ENCODE measurements around the gene LRRC71.
A peak's percentile ranks its signal among the peaks of the same experiment; 100 is the strongest.

LRRC71 gene

DNA sequence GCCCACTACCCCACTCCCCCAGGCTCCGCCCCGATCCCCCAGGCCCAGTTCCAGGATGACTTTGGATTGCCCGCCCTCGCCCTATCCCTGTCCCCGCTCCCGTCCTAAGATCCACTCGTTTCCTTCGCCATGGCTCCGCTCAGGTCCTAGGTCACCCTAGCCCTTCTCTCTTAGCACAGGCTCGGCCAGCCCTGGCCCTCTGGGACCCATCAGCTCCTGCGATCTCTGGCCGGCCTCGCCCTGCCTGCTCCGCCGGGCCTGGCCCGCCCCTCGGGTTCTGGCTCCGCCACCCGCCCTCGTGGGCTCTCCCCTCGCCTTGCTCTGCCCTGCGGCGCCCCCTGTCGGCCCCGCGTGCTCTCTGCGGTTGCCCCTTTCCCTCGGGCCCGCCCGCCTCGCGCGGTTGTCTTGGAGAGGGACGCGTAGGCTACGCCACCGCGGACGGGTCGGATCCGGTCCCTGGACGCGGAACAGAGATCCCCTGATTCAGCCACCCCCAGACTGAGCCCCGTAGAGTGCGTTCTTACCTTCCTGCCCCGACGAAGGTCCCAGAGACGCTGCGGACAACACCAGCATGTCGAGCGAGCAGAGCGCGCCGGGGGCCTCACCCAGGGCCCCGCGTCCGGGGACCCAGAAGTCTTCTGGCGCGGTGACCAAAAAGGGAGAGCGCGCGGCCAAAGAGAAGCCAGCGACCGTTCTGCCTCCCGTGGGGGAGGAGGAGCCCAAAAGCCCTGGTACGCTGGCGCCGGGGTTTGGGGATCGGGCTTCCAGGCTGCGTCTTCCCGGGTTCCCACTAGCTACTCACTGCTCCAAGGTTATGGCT lies at the start of gene LRRC71:
LRRC71 (plus strand) TSS at position 400 of the 820 bp plus-strand sequence; CDS start at position 572, 172 bp downstream.
- DNase-seq, result peak; percentile 72

DNA sequence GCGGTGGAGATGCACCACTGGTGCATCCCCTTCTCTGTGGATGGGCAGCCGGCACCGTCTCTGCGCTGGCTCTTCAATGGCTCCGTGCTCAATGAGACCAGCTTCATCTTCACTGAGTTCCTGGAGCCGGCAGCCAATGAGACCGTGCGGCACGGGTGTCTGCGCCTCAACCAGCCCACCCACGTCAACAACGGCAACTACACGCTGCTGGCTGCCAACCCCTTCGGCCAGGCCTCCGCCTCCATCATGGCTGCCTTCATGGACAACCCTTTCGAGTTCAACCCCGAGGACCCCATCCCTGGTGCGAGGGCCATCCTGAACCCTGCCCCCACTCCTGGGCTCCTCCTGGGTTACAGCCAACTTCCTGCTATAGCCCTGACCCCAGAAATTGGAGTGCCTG lies 46.8 kb upstream of the LRRC71 start:
- DNase-seq, result no peak

DNA sequence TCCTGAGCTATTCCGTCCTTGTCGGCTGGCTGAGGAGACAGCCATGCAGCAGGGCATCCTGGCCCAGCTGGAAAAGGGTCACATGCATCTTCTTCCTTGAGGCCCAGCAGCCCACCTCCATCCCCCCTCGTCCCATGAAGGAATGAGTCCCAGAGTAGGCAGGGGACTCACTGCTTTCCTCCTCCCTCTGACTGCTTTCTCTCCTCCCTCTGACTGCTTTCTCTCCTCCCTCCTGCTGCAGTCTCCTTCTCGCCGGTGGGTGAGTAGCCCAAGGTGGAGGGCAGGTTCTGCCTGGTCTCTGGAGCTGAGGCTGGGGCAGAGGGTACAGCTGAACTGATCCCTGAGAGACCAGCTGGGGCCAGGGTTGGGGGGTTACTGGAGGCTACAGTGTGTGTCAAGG lies 46.3 kb upstream of the LRRC71 start:
- DNase-seq, result no peak

DNA sequence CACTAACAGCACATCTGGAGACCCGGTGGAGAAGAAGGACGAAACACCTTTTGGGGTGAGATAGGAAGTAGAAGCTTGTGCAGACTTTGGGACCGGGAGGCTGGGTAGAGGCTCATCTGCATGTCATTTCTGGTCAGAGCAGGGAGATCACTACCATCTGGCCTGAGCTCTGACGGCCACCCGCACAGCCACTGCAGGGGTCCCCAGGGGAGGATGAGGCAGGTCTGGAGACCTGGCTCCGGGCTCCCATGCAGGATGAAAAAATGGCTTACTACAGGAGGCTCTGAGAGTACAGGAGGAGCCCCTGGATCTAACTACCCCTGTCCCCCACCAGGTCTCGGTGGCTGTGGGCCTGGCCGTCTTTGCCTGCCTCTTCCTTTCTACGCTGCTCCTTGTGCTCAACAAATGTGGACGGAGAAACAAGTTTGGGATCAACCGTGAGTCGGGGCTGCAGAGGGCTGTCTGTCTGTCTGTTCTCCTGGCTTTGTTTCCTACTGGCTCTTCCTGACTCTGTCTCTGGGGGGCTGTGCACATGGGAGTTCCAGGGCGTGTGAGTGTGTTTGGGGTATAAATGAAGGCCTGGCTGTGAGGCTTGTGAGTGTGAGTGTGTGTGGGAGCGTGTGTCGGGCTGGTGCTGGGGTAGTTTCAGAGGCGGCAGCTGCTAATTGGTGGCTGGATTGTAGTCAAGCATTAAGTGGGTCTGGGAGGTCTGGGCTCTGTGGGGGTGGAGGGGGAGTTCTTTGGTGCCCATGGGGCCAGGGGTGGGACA lies 45.7 kb upstream of the LRRC71 start:
- DNase-seq, result no peak

DNA sequence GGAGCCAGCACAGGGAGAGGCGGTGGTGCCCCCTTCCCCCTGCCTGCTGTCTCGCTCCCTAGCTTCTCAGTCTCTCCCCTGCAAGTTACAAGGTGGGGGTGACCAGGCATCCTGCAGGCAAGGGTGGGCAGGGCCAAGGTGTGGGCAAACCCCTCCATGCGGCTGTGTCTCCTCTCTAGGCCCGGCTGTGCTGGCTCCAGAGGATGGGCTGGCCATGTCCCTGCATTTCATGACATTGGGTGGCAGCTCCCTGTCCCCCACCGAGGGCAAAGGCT lies 45.2 kb upstream of the LRRC71 start:
- DNase-seq, result no peak

DNA sequence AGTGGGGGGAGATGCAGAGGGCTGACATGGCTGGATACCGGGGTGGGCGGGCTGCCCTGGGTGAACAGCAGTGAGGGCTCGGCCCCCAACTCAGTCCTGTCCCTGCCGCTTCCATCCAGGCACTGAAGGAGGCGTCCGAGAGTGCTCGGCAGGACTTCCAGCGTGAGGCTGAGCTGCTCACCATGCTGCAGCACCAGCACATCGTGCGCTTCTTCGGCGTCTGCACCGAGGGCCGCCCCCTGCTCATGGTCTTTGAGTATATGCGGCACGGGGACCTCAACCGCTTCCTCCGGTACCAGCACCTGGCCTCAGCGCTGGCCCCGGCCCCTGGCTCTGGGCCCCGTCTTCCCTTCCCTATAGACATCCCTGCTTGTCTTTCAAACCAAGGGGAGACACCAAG lies 44.2 kb upstream of the LRRC71 start:
- DNase-seq, result peak; percentile 54

DNA sequence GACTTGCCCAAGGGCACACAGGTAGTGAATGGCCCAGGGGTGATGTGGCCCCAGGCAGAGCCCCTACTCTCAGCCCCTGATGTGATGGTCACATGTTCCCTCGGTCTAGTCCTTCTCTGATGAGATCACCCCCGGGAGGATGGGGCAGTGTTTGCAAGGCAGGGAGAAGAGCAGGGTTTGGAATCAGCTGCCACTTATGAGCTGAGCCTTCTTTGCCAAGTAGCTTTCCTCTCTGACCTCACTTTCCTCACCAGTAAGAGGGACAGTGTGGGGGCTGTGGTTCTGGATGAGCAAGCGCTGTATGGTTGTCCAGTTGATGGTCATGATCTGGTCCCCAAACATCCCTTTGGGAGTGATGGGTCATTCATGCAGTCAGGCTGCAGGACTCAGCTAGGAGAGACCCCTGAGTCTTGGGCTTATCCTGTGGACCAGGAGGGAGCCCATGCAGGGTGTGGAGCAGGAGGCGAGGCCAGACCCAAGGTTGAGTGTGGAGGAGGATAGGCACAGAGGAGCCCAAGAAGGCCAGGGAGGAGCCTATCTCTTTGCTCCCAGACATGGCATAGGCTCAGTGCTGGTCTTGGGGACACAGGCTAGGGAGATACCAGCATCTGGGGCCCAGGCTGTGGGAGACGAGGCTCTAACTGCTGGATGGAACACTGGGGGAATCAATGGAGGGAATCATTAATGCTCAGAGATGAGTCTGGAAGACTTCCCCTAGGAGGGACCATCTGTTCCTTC lies 42.8 kb upstream of the LRRC71 start:
- no peak for DNase-seq

DNA sequence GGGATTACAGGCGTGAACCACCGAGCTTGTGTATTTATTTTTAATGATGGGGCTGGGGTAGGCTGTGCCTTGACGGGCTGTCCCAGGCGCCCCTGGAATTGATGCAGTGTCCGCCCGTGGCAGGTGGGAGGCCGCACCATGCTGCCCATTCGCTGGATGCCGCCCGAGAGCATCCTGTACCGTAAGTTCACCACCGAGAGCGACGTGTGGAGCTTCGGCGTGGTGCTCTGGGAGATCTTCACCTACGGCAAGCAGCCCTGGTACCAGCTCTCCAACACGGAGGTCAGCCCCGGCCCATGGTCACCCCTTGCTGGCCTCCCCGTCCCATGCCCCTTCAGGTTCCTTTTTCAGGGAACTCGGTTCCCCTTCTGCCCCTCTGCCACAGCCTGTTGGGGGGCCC lies 40.6 kb upstream of the LRRC71 start:
- no peak for DNase-seq

DNA sequence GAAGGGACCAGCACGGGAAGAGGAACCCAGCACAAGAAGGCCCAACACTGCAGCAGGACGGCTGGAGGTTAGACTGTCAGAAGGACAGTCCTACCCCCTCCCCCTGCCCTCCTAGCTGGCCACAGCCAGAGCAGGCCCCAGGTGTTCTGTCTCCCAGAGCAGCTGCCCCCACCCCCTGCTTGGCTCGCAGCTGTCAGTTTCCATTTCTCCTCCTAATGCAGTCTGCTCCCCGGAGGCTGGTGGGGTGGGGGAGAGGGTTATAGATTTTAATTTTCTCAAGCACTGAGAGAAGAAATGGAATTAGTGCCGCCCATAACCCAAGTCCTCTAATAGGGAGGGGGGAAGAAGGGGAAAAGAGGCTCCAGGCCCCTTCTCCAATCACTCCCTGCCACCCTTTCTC lies 40.0 kb upstream of the LRRC71 start:
- peak; percentile 41 for DNase-seq

DNA sequence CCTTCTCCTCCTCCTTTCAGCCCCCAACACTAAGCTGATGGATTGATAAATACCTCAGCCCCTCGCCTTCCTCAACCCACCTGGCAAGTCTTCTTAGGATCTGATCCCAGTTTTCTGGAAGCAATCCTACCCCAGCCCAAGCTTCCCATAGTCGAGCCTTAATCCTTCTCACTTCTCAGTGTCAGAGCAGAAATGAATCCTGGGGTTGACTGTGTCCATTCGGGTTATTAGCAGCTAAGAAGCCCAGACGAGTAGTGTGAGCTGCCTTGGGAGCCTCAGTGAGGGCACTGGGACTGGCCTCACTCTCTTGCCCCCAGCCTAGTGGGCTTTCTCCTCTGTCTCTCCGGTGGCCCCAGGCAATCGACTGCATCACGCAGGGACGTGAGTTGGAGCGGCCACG lies 39.3 kb upstream of the LRRC71 start:
- DNase-seq, result no peak

DNA sequence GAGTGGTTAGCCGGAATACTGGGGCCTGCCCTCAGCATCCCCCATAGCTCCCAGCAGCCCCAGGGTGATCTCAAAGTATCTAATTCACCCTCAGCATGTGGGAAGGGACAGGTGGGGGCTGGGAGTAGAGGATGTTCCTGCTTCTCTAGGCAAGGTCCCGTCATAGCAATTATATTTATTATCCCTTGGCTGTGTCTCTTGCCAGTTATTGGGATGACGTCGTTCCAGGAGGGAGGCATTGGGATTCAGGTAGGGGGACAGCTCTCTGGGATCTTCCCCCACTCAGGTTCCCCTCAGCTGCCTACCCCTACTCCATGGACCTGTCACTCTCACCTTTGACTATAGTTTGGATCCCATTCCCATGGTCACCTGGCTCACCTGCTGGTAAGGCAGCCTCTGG lies 38.8 kb upstream of the LRRC71 start:
- DNase-seq, result no peak

DNA sequence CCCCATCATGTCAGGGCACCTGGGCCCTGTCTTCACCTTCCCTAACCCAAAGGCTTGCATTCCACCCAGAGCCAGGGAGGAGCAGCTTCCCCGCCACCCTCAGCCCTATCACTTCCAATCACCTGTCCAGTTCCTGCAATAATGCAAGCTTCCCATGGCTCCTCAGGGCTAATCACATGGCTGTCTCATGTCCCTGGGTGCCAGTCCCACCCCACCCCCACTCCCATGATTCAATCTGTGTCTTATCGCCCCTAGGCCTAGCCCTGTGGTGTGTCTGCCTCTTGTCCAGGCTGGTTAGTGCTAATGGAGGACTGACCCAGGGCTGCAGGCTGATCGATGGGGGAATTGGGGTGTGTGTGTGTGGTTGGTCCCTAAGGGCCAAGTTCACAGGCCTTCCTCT lies 37.9 kb upstream of the LRRC71 start:
- DNase-seq, result no peak

DNA sequence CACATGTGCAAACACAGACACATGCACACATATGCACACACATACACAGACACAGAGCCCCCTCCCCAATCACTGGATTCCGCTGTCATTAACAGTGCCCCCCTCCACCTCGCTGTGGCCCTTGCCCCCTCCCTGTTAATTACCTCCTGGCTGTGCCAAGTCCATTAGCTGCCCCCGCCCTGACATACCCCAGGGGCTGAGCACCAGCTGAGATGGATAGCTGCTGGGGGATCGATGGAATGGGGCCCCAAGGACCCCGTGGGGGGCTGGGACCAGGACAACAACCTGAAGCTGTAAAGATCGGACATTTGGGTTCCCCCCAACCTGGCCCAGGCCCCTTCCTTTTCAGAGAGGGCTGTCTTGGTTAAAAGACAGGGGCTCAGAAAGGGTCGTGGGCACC lies 36.5 kb upstream of the LRRC71 start:
- DNase-seq, result no peak

DNA sequence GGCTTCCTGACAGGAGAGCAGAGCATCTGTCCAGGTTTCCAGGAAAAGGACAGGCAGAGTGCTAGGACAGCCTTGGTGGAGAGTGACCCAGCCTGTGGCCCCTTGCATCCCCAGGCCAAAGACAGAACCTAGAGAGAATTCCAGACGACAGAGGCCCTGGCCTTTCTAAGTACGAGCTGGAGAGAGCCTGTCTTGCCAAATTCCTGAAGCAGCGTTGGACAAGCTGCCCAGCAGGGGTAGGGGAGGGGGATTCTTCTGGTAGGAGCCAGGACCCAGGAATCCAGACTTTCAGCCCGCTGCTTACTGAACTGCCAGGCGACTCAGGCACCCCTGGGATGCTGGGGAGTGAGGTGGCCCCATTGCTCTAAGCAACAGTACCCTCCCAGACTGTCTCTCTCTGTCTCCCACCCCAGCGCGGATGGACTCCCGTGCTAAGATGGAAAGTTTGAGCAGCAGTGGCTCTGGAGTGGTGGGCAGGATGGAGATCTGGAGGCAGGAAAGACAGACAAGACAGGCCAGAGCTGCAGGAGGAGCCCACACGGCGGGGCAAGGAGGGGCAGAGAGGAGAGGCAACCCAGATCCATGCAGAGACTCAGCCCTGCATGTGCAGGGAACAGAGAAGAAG lies 35.8 kb upstream of the LRRC71 start:
- no peak for DNase-seq

DNA sequence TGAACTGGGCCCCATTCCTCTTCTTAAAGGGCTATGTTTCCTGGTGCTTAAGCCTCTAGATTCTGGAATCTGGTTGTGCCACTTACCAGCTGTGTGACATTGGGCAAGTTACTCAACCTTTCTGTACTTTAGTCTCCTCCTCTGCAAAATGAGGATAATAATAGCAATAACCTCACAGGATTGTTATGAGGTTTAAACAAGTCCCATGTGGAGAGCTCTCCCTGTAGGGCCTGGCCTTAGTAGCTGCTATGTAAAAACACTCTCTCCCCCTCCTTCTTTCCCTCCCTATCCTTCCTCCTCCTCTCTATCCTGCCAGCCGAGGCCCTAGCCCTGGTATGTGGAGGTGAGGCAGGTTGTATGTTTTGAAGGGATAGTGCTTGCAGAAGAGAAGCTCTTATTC lies 35.1 kb upstream of the LRRC71 start:
- no peak for DNase-seq

DNA sequence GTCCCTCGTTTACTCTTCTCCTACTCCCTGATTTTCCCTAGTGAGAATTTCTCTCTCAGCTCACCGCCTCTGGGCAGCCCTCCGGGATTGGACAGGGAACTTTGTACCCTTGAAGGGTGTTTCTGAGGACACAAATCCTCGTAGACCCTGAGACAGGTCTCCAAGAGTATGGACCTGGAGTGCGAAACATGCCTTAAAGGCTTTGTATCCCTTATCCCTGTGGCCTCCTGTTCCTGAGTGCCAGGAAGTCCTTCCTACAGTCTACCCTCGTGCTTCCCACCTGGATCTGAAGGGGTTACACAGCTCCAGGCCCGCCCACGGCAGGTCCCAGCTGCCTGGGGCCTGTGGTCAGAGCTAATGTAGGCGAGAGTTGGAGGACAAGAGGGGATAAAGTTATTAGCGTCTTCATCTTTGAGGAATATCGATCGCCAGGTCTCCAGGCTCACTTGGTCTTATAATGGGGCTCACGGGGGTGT lies 34.5 kb upstream of the LRRC71 start:
- no peak for DNase-seq

DNA sequence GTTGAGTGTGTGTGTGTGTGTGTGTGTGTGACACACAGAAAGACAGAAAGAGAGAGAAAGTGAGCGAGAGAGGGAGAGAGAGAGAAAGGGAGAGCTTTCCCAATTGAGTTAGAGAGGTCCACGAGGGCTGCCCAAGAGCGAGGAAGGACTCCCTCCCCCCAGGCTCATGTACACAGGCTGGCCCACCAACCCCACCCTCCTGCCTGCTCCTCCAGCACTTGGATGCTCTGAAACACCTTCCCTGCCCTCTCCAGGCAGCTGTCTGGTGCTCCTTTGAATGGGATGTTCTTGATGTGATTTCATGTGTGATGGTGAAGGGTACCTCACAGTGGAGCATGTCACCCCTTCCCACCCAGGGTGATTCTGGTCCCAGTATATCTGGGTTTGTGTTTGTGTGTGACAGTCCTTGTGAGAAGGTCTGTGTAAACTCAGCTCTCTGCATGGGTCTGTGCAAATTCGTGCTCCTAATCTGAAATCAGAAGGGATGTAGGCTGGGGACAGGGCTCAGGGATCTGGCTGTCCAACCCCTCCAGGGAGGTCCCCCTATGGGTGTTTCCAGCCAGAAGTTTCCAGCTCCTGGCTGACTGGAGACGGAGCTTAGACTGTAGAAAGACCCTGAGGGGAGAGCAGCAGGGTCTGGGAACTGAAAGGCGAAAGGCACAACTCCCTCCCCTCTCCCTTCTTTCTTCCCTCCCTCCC lies 33.7 kb upstream of the LRRC71 start:
- DNase-seq, result no peak

DNA sequence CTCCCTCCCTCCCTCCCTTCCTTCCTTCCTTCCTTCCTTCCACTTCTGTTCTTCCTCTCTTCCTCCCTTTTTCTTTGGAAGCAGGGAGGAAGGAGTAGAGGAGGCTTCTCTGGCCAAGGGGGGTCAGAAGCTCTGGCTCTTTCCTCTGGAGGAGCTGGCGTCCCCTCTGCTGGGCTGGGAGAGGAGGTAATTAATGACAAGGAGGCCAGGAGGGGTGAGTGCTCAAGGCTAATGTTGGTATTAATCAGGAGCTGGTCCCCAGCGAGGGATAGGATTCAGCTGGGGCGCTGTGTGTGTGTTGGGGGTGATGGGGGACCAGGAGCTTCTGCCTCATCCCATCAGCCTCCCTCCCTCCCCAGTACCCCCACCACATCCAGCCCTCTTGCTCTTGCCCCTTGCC lies 33.1 kb upstream of the LRRC71 start:
- DNase-seq, result no peak

DNA sequence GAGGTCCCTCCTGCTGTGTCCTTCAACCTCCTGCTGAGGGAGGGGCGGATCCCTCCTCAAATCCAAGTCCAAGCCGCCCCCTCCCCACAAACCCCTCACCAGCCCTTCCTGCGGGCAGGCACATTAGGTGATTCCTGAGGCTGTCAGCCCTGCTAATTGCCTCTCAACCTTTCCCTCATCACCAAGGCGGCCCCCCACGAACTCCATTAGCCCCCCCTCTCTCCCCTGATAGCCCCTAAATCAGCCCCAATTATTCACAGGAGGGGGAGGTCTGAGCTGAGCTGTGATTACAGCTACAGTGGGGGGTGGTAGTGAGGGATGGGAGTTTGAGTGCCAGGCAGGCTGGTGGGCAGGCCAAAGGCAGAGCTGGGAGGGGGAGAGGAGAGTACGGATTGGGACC lies 32.7 kb upstream of the LRRC71 start:
- DNase-seq, result no peak

DNA sequence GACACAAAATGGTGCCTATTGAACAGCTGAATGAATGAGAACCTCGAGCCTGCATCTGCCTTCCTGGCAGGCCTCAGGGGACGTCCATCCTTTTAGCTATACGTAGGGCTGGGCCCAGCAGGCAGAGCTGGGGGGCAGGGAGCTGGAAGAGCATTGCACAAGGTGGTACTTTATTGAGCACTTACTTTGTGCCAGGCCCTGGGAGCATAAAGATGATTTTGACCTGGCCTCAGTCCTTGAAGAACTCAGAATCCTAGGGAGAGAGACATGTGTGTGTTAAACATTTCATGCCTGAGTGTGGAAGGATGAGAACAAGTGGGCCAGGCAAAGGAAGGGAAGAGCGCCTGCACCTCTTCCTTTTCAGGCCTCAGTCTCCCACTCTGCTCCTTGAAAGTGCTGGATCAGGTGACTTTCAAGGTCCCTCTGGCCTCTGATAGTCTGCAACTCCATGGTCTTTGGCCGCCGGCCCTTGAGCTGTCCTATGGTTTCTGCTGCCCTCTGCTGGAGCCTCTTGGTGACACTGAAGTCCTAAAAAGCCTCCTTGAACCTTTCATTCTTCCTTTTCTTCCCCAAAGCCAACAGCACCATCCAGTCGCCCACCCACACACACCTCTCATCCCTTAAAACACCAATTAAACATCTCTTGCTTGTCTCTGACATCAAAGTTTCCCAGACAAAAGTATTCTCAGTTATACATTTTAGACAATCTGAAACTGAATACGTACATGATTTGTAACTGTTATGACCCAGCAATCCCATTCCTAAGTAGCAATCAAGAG lies 30.4 kb upstream of the LRRC71 start:
- peak; percentile 85 for DNase-seq

DNA sequence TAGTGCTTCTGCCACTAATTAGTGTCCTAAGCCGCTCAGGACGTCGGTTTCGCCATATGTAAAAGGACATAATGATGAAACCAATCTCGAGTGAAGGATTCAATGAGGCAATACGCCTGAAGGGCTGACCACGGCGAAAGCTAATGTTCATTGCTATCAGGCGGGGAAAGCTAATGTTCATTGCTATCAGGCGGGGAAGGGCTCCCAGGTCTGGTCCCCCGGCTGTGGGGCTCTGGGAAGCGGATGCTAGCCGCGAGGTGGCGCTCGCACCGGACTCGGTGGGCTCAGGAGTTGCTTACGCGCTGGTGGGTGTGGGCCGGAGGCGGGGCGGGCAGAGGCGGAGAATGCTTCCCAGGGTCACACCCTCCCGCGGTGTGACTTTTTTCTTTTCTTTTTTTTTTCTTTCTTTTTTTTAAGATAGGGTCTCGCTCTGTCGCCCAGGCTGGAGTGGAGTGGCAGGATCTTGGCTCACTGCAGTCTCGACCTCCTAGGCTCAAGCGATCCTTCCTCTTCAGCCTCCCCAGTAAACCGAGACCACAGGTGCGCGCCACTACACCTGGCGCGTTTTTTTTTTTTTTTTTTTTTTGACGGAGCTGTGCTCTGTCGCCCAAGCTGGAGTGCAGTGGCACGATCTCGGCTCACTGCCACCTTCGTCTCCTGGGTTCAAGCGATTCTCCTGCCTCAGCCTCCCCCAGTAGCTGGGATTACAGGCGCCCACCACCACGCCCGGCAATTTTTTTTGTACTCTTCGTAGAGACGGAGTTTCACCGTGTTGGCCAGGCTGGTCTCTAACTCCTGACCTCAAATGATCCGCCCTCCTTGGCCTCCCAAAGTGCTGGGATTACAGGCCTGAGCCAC lies 28.0 kb upstream of the LRRC71 start:
- DNase-seq, result peak; percentile 91
